Left renal pelvis (tissue), 4 donors: ENCODE measurements around the gene PSG11. TPM values are rescaled to one million over a fixed set of nuclear protein-coding genes. Genes with fewer than 3 reads are reported as not detected.
"Not testable (repeated sequence)": the region's sequence is repeated elsewhere in the genome, so short reads cannot be mapped to it uniquely, and the experiment has no call there.

Source experiments
- DNase-seq, 4 donors: peaks; one replicate each; pipeline ENCODE4 v3.0.0-alpha.2; 2013; ENCODE audit warnings: low read depth in 4 of 4, low spot score in 3 of 4
- polyA plus RNA-seq, 4 donors: library from polyadenylated mRNA; unstranded; fragments of 120-200 nt; gene quantifications; one replicate each; pipeline ENCODE4 v1.2.1, GENCODE V29; 2013; ENCODE audit not compliant: insufficient read length in 4 of 4

PSG11 gene
- polyA plus RNA-seq, 4 donors, result 0.20 TPM; not detected in 3

- no peak for DNase-seq
Observed at GRCh38 chr19:42989851-42990250, 36.4 kb downstream of the PSG11 start.

GRCh38 chr19:42989186-42989585 lies 37.1 kb downstream of the PSG11 start:
- DNase-seq, result not testable (repeated sequence)

DNA sequence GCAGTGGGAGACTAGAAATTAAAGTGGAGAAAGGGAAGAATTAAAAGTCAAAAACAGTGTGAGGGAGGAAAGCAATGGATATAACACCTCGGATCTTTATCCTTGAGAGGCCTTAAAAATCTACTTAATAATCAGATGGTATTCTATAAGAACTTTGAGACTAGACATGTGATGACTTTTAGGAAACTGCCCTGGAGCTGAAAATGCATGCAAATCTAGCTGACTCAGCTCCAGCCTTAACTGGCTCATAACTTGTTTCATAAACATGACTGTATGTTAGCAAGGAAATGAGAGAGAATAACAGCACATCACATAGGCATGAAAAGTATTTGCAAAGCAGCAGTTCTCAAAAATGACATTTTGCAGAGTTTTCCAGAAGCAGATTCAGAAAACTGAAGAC lies 38.1 kb downstream of the PSG11 start:
- not testable (repeated sequence) for DNase-seq

DNA sequence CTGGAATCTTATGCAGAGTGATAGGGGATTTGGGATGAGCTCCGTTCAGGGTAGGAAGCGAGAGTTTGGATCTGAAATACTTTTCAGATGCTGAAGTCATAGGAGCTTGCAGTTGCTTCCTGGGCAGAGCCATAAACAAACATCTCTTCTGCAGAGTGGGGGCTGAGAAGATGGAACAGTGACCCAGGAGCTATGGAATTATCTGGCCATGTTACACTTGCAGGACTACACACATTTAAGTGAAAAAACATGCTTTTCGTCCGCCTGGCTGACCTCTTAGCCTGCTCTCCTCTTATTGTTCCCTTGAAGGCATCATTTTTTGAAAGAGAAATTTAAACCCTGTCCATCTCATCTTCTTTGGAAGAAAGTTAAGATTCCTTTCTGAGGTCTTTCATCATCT lies 40.7 kb downstream of the PSG11 start:
- no peak for DNase-seq

- DNase-seq, result not testable (repeated sequence)
Observed at GRCh38 chr19:42982111-42982510, 44.2 kb downstream of the PSG11 start.

GRCh38 chr19:42971451-42971850 lies 54.8 kb downstream of the PSG11 start:
- not testable (repeated sequence) for DNase-seq

GRCh38 chr19:42965176-42965575 lies 61.1 kb downstream of the PSG11 start:
- DNase-seq, result no peak

DNA sequence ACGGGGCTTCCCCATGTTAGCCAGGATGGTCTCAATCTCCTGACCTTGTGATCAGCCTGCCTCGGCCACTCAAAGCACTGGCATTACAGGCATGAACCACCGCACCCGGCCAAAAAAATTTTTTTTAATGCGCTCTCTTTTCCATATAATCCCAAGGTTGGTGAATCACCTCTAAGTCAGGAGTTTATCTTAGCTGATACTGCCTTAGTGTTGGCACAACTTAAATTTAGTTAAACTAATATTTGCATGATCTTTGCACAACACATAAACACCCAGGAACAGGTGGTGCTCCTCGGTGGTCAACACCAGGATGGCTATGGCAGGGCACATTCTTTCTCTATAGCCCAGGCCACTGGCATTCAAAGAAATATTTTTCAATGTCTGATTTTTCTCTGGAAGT lies 65.2 kb downstream of the PSG11 start:
- no peak for DNase-seq

Other genes starting within 250 kb of the PSG11 start
- gene PSG1, start 146.8 kb downstream of the PSG11 start, polyA plus RNA-seq, result under 1 TPM in 1 of 4 donors, not detected in 3; 0.22 TPM
- under 1 TPM in 1 of 4 donors, not detected in 3; 0.10 TPM for gene PSG6, start 108.6 kb downstream of the PSG11 start, polyA plus RNA-seq
- gene PSG7, start 89.3 kb downstream of the PSG11 start, polyA plus RNA-seq, result not detected
- gene PSG2, start 56.2 kb upstream of the PSG11 start, polyA plus RNA-seq, result under 1 TPM in 1 of 4 donors, not detected in 3; 0.23 TPM
- under 1 TPM in 1 of 4 donors, not detected in 3; 0.27 TPM for gene PSG5, start 160.1 kb upstream of the PSG11 start, polyA plus RNA-seq
- under 1 TPM in 1 of 4 donors, not detected in 3; 0.27 TPM for gene PSG4, start 179.2 kb upstream of the PSG11 start, polyA plus RNA-seq
- gene PSG9, start 243.1 kb upstream of the PSG11 start, polyA plus RNA-seq, result under 1 TPM in 1 of 4 donors, not detected in 3; 0.16 TPM